Inflammatory macrophage treated with lipopolysaccharide for 4 hours (primary cell): ENCODE data around the gene KDF1.
A peak's percentile ranks its signal among the peaks of the same experiment; 100 is the strongest.
"Not testable (repeated sequence)": the region's sequence is repeated elsewhere in the genome, so short reads cannot be mapped to it uniquely, and the experiment has no call there.

Experiments
- DNase-seq: peaks from one replicate; pipeline ENCODE4 v3.0.0-alpha.2; 2020

Gene KDF1

GRCh38 chr1:26994020-26994786 lies 33.9 kb upstream of the KDF1 start:
- no peak for DNase-seq

- DNase-seq = peak; percentile 59
Observed at GRCh38 chr1:26993237-26994019, 33.2 kb upstream of the KDF1 start, which contains the start of gene TRNP1. Gene TRNP1, plus strand, starts transcription at chr1:26993692. Its CDS starts 95 bp downstream, at chr1:26993787.

GRCh38 chr1:26991310-26992116 lies 31.2 kb upstream of the KDF1 start:
- peak; percentile 23 for DNase-seq

- DNase-seq = not testable (repeated sequence)
Observed at GRCh38 chr1:26989403-26990109, 29.3 kb upstream of the KDF1 start.

GRCh38 chr1:26986658-26987057 lies 26.4 kb upstream of the KDF1 start:
- DNase-seq = no peak

DNA sequence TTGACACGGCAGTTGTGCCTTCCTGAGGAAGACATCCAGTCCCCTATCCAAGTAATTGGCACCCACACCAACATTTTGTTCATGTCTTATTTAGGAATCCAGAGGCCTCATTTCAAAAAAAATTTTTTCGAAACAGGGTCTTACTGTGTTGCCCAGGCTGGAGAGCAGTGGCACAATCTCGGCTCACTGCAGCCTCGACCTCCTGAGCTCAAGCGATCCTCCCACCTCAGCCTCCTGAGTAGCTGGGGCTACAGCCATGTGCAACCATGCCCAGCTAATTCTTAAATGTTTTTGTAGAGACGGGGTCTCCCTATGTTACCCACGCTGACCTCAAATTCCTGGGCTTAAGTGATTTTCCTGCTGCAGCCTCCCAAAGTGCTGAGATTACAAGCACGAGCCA lies 24.0 kb upstream of the KDF1 start:
- no peak for DNase-seq

DNA sequence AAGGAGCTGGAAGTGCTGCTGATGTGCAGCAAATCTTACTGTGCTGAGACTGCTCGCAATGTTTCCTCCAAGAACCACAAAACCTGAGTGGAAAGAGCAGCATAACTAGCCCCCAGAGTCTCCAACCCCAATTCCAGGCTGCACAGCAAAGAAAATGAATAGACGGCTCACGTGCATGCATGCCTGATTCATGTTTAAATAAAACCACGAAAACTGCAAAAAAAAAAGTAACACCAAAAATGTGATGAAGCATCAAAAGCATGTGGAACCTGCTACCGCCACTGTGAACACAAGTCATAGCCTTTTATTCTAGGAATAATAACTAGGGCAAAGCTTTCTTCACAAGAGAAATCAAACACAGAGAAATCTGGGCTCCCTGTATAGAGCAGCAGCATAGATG lies 23.6 kb upstream of the KDF1 start:
- DNase-seq = no peak

DNA sequence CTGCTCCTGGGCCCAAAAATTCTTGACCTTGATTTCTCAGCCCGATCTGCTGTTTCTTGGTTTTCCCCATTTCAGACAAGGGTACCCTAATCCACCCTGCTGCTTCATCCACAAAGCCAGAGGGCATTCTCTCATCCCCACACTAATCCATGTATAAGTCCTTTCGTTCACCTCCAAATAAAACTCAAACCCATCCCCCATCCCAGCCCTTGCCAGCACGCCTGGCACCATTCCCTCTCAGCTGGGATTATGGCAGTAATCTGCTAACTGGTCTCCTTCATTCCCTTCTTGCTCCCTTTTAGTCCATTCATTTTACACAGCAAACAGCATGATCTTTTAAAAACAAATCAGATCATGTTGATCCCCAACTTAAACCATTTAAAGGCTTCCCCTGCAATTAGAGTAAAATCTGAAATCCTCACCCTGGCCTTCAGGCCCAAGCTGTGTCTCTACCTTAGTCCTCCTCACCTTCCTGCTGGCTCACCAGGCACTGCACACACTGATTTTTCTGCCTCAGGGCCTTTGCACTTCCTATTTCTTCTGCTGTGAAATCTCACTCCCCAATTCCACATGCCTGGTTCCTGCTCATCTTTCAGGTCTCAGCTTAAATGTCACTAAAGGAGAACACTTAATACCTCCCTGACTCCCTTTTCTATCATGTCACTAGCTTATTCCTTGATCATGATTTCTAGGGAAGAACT lies 21.0 kb upstream of the KDF1 start:
- no peak for DNase-seq

DNA sequence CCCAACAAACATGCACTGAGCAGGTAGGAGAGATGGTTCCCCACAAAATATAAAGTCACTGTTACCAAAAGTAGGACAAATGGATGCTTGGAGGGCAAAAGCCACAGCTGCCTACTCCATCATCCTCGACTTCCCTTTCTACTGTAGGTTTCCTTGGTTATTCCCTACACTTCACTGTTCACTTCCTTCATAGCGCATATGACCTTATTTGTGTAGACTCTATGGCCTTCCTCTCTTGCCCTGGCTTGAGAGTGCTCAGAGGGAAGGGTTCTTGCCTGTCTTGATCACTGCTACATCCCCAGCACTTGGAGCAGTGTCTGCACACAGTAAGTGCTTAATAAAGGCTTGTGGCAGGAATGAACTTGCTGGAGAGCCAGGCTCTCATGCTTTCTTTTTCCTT lies 18.6 kb upstream of the KDF1 start:
- peak; percentile 59 for DNase-seq

DNA sequence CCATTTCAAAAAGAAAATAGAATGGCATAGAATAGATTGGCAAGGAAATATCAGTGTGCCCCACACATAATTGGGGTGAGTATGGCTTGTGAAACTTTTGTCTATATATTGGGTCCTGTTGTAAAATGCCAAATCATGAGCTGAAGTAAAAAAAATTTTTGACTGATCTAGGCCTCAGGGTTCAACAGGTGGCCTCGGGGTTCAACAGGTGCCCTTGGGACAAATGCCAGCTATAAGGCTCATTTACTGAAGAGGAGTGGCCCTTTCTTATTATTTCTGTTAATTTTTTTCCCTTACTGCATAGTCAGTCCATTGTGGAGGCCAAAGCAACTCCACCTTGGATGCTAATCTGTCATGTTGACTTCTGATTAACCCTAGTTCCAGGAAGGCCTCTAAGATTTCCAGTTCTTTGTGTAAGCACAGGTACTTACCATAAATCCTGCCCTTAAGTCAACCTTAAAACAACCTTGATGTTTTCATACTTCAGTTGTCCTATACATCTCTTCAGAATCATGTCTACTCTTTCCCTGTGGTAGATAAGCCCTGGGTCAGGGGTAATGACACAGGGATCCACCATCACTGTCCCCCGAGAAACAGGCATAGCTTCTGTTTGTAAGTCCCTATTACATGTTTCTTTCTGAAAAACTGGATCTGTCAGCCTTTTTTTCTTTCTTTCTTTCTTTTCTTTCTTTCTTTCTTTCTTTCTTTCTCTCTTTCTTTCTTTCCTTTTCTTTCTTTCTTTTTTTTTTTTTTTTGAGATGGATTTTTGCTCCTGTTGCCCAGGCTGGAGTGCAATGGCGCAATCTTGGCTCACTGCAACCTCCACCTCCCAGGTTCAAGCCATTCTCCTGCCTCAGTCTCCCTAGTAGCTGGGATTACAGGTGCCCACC lies 16.6 kb upstream of the KDF1 start:
- DNase-seq = no peak

DNA sequence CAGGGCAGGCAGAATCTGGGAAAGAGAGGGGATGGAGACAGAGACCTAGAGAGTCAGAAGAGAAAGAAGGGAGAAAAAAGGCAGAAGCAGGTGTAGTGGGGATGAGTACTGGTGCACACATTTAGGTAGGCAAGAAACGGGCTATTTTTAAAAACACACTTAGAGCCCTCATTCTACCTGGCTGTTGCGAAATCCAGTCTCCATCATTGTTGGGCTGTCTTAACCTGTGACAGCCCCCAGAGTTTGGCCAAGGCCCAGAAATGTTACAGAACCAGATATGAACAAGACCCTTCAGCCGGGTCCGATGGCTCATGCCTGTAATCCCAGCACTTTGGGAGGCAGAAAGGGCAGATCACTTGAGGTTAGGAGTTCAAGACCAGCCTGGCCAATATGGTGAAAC lies 12.6 kb upstream of the KDF1 start:
- DNase-seq = no peak

- DNase-seq = no peak
Observed at GRCh38 chr1:26972390-26972789, 12.1 kb upstream of the KDF1 start.

DNA sequence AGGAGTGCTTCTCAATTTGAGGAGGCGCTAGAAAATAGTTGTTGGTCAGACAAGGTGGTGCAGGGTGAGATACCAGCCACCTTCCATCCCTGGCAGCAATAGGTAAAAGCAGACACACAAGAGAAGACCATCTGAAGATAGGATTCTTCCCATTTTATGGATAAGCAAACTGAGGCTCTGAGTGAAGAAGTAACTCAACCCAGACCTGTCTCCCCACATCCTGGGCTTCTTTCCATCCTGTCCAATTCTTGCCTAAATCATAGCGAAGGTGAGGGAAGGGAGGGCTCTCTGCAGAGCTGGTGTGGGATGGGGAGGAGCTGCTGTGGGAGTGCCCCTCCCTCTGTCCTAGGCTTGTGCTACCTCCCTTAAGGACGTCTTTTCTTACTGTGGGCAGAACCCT lies 11.3 kb upstream of the KDF1 start:
- no peak for DNase-seq

DNA sequence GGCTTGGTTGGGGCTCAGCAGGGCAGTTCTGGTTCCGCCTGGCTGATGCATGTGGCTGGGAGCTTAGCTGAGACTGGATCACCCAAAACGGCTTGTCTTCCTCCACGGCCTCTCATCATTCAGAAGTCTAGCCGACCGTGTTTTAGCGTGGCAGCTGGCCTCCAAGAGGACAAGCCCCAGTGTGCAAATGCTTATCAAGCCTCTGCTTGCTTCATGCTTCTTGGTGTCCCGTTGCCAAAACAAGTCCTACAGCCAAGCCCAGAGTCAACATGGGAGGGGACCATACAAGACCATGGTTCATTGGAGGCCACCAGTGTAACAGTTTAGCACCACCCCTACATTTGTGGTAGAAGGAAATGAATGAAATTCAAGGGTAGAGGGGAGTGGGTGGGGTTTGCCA lies 10.5 kb upstream of the KDF1 start:
- DNase-seq = no peak

DNA sequence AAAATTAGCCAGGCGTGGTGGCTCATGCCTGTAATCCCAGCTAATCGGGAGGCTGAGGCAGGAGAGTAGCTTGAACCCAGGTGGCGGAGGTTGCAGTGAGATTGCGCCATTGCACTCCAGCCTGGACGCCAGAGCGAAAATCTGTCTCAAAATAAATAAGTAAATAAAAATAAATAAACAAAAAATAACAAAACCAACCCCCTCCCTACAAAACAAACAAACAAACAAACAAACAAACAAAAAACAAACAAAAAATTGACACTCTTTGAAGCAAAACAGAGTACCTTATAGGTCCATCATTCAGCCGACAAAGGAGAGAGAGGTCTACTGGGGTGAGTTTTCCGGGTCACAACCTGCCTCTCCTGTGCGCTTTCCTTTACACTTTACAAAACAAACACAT lies 5.4 kb upstream of the KDF1 start:
- DNase-seq = no peak

DNA sequence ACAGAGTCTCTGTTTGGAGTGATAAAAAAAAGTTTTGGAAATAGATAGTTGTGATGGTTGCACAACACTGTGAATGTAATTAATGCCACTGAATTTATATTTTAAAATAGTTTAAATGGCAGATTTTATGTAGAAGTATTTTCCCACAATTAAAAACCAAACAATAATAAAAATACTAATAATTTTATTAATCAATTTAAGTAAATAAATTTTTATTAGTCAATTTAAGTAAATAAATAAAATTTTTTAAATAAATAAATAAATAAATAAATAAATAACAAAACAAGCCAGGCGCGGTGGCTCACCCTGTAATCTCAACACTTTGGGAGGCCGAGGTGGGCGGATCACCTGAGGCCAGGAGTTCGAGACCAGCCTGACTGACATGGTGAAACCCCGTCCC lies 4.9 kb upstream of the KDF1 start:
- no peak for DNase-seq

- DNase-seq = no peak
Observed at GRCh38 chr1:26961826-26962225, 1.6 kb upstream of the KDF1 start.

DNA sequence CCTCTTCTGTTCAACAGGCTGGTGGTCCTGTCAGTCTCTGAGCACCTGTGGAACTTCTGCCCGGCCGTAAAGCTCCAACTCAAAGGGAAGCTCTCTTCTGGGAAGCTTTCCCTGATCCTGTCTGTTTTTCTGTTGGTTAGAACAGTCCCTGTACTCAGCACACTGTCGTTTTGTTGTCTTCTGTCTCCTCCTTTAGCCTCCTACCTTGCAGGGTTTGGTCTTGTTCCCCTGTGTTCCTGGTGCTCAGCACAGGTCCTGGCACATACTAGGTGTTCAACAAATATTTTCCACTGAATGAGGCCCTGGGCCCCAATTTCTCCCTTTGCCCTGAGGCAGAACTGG lies 328 bp upstream of the KDF1 start:
- no peak for DNase-seq

GRCh38 chr1:26959270-26959669 lies 998 bp downstream of the KDF1 start:
- DNase-seq = no peak

GRCh38 chr1:26957306-26957705 lies 3.0 kb downstream of the KDF1 start:
- no peak for DNase-seq

DNA sequence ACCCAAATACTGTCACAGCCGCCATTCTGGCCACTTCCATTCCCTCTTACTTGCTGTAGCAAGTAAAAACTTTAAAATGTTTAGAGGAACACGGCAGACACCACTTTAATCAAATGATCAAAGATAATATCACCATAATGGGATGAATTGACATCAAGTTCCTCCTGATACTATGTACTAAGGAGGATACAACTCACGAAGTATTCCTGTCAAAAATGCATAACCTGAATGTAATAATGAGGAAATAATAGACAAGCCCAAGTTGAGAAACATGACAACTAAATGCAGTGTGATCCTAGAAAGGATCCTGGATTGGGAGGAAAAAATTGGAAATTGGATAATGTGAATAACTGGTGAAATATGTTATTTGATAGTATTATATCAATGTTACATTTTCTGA lies 3.9 kb downstream of the KDF1 start:
- DNase-seq = no peak
